ENCODE results near the gene VWA5B1.

DNA sequence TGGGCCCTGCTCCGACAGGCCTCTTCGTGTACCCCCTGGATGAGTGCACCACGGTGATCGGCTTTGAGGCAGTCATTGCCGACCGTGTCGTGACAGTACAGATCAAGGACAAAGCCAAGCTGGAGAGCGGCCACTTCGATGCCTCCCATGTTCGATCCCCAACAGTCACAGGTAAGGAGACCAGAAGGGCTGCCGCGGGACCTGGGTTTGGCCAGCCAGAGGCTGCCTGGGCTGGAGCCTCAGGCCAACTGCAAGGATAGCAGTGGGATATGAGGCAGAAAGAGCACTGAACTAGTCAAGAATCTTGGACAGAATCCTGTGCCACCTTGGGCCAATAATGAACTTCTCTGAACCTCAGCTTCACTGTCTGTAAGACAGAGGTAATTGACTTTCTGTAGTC lies 22.1 kb downstream of the VWA5B1 start:
- no peak for TF ChIP-seq SUPT20H (IDR thresholded peaks at IDR 0.05; ENCODE audit: borderline replicate concordance, control insufficient read depth, low read depth, low read length)
- no peak for TF ChIP-seq MEF2A (IDR thresholded peaks at IDR 0.05; ENCODE audit: insufficient read depth, low read depth, low read length)
- TF ChIP-seq, protein P1, sequence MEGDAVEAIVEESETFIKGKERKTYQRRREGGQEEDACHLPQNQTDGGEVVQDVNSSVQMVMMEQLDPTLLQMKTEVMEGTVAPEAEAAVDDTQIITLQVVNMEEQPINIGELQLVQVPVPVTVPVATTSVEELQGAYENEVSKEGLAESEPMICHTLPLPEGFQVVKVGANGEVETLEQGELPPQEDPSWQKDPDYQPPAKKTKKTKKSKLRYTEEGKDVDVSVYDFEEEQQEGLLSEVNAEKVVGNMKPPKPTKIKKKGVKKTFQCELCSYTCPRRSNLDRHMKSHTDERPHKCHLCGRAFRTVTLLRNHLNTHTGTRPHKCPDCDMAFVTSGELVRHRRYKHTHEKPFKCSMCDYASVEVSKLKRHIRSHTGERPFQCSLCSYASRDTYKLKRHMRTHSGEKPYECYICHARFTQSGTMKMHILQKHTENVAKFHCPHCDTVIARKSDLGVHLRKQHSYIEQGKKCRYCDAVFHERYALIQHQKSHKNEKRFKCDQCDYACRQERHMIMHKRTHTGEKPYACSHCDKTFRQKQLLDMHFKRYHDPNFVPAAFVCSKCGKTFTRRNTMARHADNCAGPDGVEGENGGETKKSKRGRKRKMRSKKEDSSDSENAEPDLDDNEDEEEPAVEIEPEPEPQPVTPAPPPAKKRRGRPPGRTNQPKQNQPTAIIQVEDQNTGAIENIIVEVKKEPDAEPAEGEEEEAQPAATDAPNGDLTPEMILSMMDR (IDR thresholded peaks at IDR 0.05 in 2 of 3, conservative IDR thresholded peaks at IDR 0.05 in 1 of 3; ENCODE audit: control insufficient read depth in 2 of 3, extremely low read depth in 1 of 3, insufficient read depth in 1 of 3, low read depth in 3 of 3, low read length in 3 of 3), result no peak
- no peak for TF ChIP-seq SP1 (IDR thresholded peaks at IDR 0.05; ENCODE audit: low read depth, low read length)
